ENCODE data around the gene MYH14. TPM values are rescaled to one million over a fixed set of nuclear protein-coding genes. Genes with fewer than 3 reads are reported as not detected.

MYH14 gene
- total and polyA plus RNA-seq, 2 of the 13 experiments (the other 11 are each of a cell fraction or from before 2014, with no cell fraction given) = 5.5 to 5.8 TPM

DNA sequence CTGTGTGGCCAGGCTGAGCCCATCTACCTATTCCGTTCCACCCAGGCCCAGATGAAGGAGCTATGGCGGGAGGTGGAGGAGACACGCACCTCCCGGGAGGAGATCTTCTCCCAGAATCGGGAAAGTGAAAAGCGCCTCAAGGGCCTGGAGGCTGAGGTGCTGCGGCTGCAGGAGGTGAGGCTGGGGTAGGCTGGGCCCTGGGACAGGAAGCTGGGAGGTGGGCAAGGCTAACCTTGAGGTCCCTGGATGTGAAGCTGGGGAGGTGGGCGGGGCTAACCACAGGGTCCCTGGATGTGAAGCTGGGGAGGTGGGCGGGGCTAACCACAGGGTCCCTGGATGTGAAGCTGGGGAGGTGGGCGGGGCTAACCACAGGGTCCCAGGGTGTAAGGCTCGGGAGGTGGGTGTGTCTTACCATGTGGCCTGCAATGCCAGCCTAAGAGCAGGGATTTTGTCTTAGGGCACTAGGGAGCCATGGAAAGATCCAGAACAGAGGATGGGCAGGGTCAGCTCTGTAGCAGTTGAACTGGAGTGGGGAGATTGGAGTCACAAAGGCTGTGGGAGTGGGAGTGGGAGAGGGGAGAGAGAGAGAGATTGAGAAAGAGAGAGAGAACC is 88.9 kb downstream of the MYH14 start:
- Histone ChIP-seq H3K4me2 (ENCODE audit: low read depth, low read length) (no peak overlapping the region), H3K4me3 (replicated peaks in 1 of 3; ENCODE audit: insufficient read depth in 1 of 3, low read depth in 2 of 3, low read length in 3 of 3) (no peak overlapping the region), H3K9me3 (ENCODE audit: low read length) (no peaks in the 10 kb centered on the region), H2AFZ (ENCODE audit: low read length) (no peak overlapping the region), H4K20me1 (ENCODE audit: insufficient read depth, low read length) (no peaks in the 10 kb centered on the region), H3K36me3 (replicated peaks in 1 of 2; ENCODE audit: control insufficient read depth in 1 of 2, insufficient read depth in 2 of 2, low read length in 2 of 2) (peaks cover 1 to 8% of the 10 kb centered on the region in 2 experiments; a peak in 2 of 5 replicates), H3K27ac (ENCODE audit: extremely low read length, insufficient read depth, low read length) (no peak overlapping the region), H3K27me3 (ENCODE audit: control insufficient read depth in 1 of 2, insufficient read depth in 2 of 2, low read length in 2 of 2) (no peaks in the 10 kb centered on the region), H3K79me2 (ENCODE audit: insufficient read depth, low read length) (no peaks in the 10 kb centered on the region), H3K9ac (ENCODE audit: insufficient read depth, low read depth, low read length) (no peak overlapping the region), H3K4me1 (ENCODE audit: insufficient read depth, low read length) (no peaks in the 10 kb centered on the region)
- ChIA-PET CTCF (ENCODE audit: low intra/inter-chr PET ratio, low total read pairs) (no interaction called here), POLR2A (no interaction called here)
- BruUV-seq (replicated peaks) = no TSS peak
- in situ Hi-C loops (cut with HindIII; ENCODE audit: extremely low pct_ligation_motif_present, low pct_unique_long_range_greater_than_20kb) = no loop called here
- no peak for DNase-seq (ENCODE audit: low spot score)
- intact Hi-C loops (cut with micrococcal nuclease; ENCODE audit: unreplicated experiment) = no loop called here
- no peak for ATAC-seq
- WGBS (ENCODE audit: low lambda C conversion rate) = 86% methylated on average over 11 of the region's 11 CpGs
- no peak for TF ChIP-seq ATF7-NPFF (CRISPR knock-in tag; IDR thresholded peaks at IDR 0.05; ENCODE audit: low read depth)
- TF ChIP-seq, protein P1, sequence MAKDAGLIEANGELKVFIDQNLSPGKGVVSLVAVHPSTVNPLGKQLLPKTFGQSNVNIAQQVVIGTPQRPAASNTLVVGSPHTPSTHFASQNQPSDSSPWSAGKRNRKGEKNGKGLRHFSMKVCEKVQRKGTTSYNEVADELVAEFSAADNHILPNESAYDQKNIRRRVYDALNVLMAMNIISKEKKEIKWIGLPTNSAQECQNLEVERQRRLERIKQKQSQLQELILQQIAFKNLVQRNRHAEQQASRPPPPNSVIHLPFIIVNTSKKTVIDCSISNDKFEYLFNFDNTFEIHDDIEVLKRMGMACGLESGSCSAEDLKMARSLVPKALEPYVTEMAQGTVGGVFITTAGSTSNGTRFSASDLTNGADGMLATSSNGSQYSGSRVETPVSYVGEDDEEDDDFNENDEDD (CRISPR knock-in tag; IDR thresholded peaks at IDR 0.05; ENCODE audit: borderline replicate concordance) = no peak
- TF ChIP-seq KMT2A (CRISPR knock-in tag; IDR thresholded peaks at IDR 0.05) = no peak
- no peak for TF ChIP-seq SMARCC2 (IDR thresholded peaks at IDR 0.05)
- no peak for TF ChIP-seq REXO4 (CRISPR knock-in tag; IDR thresholded peaks at IDR 0.05; ENCODE audit: borderline replicate concordance)
- FAIRE-seq = no peak

DNA sequence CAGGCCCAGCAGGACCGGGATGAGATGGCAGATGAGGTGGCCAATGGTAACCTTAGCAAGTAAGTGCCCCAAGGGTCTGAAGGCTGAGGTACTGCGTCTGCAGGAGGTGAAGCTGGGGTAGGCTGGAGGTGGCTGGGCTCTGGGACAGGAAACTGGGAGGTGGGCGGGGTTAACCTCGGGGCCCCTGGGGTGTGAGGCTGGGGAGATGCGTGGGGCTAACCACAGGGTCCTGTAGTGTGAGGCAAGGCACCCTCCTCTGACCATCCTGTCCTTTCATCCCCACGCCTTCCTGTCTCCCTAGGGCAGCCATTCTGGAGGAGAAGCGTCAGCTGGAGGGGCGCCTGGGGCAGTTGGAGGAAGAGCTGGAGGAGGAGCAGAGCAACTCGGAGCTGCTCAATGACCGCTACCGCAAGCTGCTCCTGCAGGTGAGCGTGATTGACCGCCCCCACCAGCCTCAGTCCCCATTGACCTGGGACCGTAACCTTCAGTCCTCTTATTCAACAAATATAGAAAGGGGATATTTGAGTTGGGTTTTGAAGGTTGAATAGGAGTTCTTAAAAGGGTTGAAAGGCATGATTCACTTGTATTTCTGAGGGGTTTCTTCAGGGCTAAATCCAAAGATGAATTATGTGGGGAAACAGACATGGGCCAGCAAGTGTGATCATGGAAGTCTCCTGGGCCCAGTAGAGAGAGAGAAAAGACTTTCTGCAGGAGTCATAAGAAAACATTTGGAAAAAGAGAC is 90.0 kb downstream of the MYH14 start:
- POLR2A ChIA-PET = no interaction called here
- no TSS peak for BruUV-seq (replicated peaks)
- H3K9me3 ChIP-seq (ENCODE audit: low read length) = no peaks in the 10 kb centered on the region
- H3K9ac ChIP-seq (ENCODE audit: insufficient read depth, low read depth, low read length) = no peak overlapping the region
- peaks cover 1 to 5% of the 10 kb centered on the region in 2 experiments; a peak in 2 of 5 replicates for H3K36me3 ChIP-seq (replicated peaks in 1 of 2; ENCODE audit: control insufficient read depth in 1 of 2, insufficient read depth in 2 of 2, low read length in 2 of 2)
- H2AFZ ChIP-seq (ENCODE audit: low read length) = no peak overlapping the region
- FAIRE-seq (no peak), DNase-seq (ENCODE audit: low spot score) (no peak), ATAC-seq (no peak)
- no peaks in the 10 kb centered on the region for H3K27me3 ChIP-seq (ENCODE audit: control insufficient read depth in 1 of 2, insufficient read depth in 2 of 2, low read length in 2 of 2)
- CTCF ChIA-PET (ENCODE audit: low intra/inter-chr PET ratio, low total read pairs) = no interaction called here
- H4K20me1 ChIP-seq (ENCODE audit: insufficient read depth, low read length) = no peaks in the 10 kb centered on the region
- H3K27ac ChIP-seq (ENCODE audit: extremely low read length, insufficient read depth, low read length) = no peak overlapping the region
- no peaks in the 10 kb centered on the region for H3K4me1 ChIP-seq (ENCODE audit: insufficient read depth, low read length)
- WGBS (ENCODE audit: low lambda C conversion rate) = 73% methylated on average over 11 of the region's 14 CpGs
- no peak overlapping the region for H3K4me2 ChIP-seq (ENCODE audit: low read depth, low read length)
- H3K79me2 ChIP-seq (ENCODE audit: insufficient read depth, low read length) = no peaks in the 10 kb centered on the region
- in situ Hi-C loops (cut with HindIII; ENCODE audit: extremely low pct_ligation_motif_present, low pct_unique_long_range_greater_than_20kb) = no loop called here
- intact Hi-C loops (cut with micrococcal nuclease; ENCODE audit: unreplicated experiment) = no loop called here
- H3K4me3 ChIP-seq (replicated peaks in 1 of 3; ENCODE audit: insufficient read depth in 1 of 3, low read depth in 2 of 3, low read length in 3 of 3) = no peak overlapping the region
- TF ChIP-seq ZNF33B (CRISPR knock-in tag; IDR thresholded peaks at IDR 0.05) (no peak), THYN1 (CRISPR knock-in tag; IDR thresholded peaks at IDR 0.05; ENCODE audit: borderline replicate concordance, low read depth) (no peak), ZNF720 (CRISPR knock-in tag; IDR thresholded peaks at IDR 0.05) (no peak), ZNF292 (CRISPR knock-in tag; IDR thresholded peaks at IDR 0.05; ENCODE audit: borderline replicate concordance, low read depth) (no peak), ZNF556 (CRISPR knock-in tag; IDR thresholded peaks at IDR 0.05; ENCODE audit: borderline replicate concordance) (no peak)
